Fibroblast of lung (primary cell): Measurements from ENCODE around the gene SYTL3. TPM values are rescaled to one million over a fixed set of nuclear protein-coding genes. Genes with fewer than 3 reads are reported as not detected.
A peak's percentile ranks its signal among the peaks of the same experiment; 100 is the strongest.

Source experiments
- DNase-seq, 2 donors: peaks; one replicate each; pipeline versions ENCODE4 v3.0.0 to v3.0.0-alpha.2; 2010; ENCODE audit warnings: low read depth in 2 of 2
- H2AFZ ChIP-seq: 2 replicates; pipeline ENCODE4 v1.5.1; 2012; ENCODE audit warnings: low read length, control low read depth, inconsistent platforms
- H3K27ac ChIP-seq: 2 replicates; pipeline ENCODE4 v1.5.1; 2011; ENCODE audit warnings: low read length, control low read depth; ENCODE audit not compliant: insufficient read depth
- H3K27me3 ChIP-seq: 2 replicates; pipeline ENCODE4 v1.5.1; 2011; ENCODE audit warnings: mild to moderate bottlenecking, low read length; ENCODE audit not compliant: control insufficient read depth, insufficient read depth
- H3K36me3 ChIP-seq: 2 replicates; pipeline ENCODE4 v1.5.1; 2011; ENCODE audit warnings: low read length; ENCODE audit not compliant: control insufficient read depth, insufficient read depth
- H3K4me1 ChIP-seq: 2 replicates; pipeline ENCODE4 v1.5.1; 2011; ENCODE audit warnings: low read length; ENCODE audit not compliant: control insufficient read depth, insufficient read depth; ENCODE audit errors: extremely low read depth
- H3K4me2 ChIP-seq: 2 replicates; pipeline ENCODE4 v1.5.1; 2011; ENCODE audit warnings: low read length, control low read depth; ENCODE audit not compliant: insufficient read depth; ENCODE audit errors: extremely low read depth
- H3K4me3 ChIP-seq, 4 experiments: fragments of 200-600 bp in 1 of 4; sonication (generic) in 1 of 4; replicated peaks in 1 of 4; 2 replicates each; pipeline ENCODE4 v1.5.1; 2011 to 2016; ENCODE audit warnings: low read length in 4 of 4, low read depth in 3 of 4, mild to moderate bottlenecking in 3 of 4, control low read depth in 2 of 4, inconsistent platforms in 1 of 4, mixed read lengths in 1 of 4; ENCODE audit not compliant: insufficient read depth in 1 of 4; ENCODE audit errors: control extremely low read depth in 1 of 4
- H3K79me2 ChIP-seq: 2 replicates; pipeline ENCODE4 v1.5.1; 2012; ENCODE audit warnings: mild to moderate bottlenecking, low read length, inconsistent platforms; ENCODE audit not compliant: control insufficient read depth, insufficient read depth
- H3K9ac ChIP-seq: 2 replicates; pipeline ENCODE4 v1.5.1; 2011; ENCODE audit warnings: mild to moderate bottlenecking, low read length, control low read depth; ENCODE audit not compliant: insufficient read depth
- H3K9me3 ChIP-seq: 2 replicates; pipeline ENCODE4 v1.5.1; 2012; ENCODE audit warnings: low read depth, low read length; ENCODE audit not compliant: control insufficient read depth, insufficient read depth
- H4K20me1 ChIP-seq: 2 replicates; pipeline ENCODE4 v1.5.1; 2011; ENCODE audit warnings: low read length; ENCODE audit not compliant: control insufficient read depth, insufficient read depth; ENCODE audit errors: extremely low read depth
- CTCF ChIP-seq, 2 donors: IDR thresholded peaks in 1 of 2; conservative IDR thresholded peaks in 1 of 2; 1 replicate in 1 of 2; 2 replicates in 1 of 2; pipeline ENCODE4 v1.5.1; 2011 to 2012; ENCODE audit warnings: low read length in 2 of 2, control low read depth in 1 of 2, inconsistent platforms in 1 of 2, low read depth in 1 of 2, mild to moderate bottlenecking in 1 of 2
- EZH2 ChIP-seq: IDR thresholded peaks from 2 replicates; pipeline ENCODE4 v1.5.1; 2012; ENCODE audit warnings: low read length, control low read depth, mild to moderate bottlenecking; ENCODE audit errors: missing control alignments
- polyA plus RNA-seq, 2 donors: library from polyadenylated mRNA; depleted of rRNA in 1 of 2; stranded (reverse) in 1 of 2; unstranded in 1 of 2; fragments of >200 nt; gene quantifications; 2 replicates each; pipeline ENCODE4 v1.2.1, GENCODE V29; 2011 to 2012; ENCODE audit warnings: missing spikeins in 1 of 2
- total RNA-seq: library from RNA; depleted of rRNA; stranded (reverse); fragments of >200 nt; gene quantifications from 2 replicates; pipeline ENCODE4 v1.2.1, GENCODE V29; 2014

SYTL3 gene
- total and polyA plus RNA-seq, 2 donors (not counting 1 experiment from before 2014, with no cell fraction given), result 0.76 to 4.6 TPM

- Histone ChIP-seq H3K4me3 (no peak overlapping the region), H3K4me1 (peaks cover 8% of the 10 kb centered on the region), H3K36me3 (no peaks in the 10 kb centered on the region), H3K27me3 (no peaks in the 10 kb centered on the region), H4K20me1 (no peaks in the 10 kb centered on the region), H3K9ac (no peak overlapping the region), H3K9me3 (no peaks in the 10 kb centered on the region), H3K27ac (no peak overlapping the region), H3K4me2 (no peak overlapping the region), H2AFZ (no peak overlapping the region), H3K79me2 (no peaks in the 10 kb centered on the region)
- no peak for DNase-seq
- no peak for TF ChIP-seq CTCF (conservative IDR thresholded peaks at IDR 0.05 in 1 of 2, IDR thresholded peaks at IDR 0.05 in 1 of 2; ENCODE audit: low read depth in 1 of 2, low read length in 2 of 2)
- TF ChIP-seq EZH2, result no peak
These were observed 53.4 kb downstream of the SYTL3 start for GRCh38 chr6:158703111-158703836.

GRCh38 chr6:158703837-158704822 lies 54.3 kb downstream of the SYTL3 start:
- Histone ChIP-seq H4K20me1 (no peaks in the 10 kb centered on the region), H3K4me1 (peaks cover 6% of the 10 kb centered on the region), H3K9ac (peak overlapping the region; percentile 1), H3K27me3 (no peaks in the 10 kb centered on the region), H3K27ac (no peak overlapping the region), H2AFZ (peak overlapping the region; percentile 85), H3K36me3 (no peaks in the 10 kb centered on the region), H3K4me3 (peak overlapping the region; percentile 28 to 59 (median 45)), H3K9me3 (no peaks in the 10 kb centered on the region), H3K4me2 (peak overlapping the region; percentile 96), H3K79me2 (no peaks in the 10 kb centered on the region)
- DNase-seq, result peak; percentile 36 to 63
- TF ChIP-seq CTCF (conservative IDR thresholded peaks at IDR 0.05 in 1 of 2, IDR thresholded peaks at IDR 0.05 in 1 of 2; ENCODE audit: low read depth in 1 of 2, low read length in 2 of 2), result peak; percentile 84 to 94
- TF ChIP-seq EZH2, result no peak

- DNase-seq, result no peak
- no peaks in the 10 kb centered on the region for H3K9me3 ChIP-seq
- no peaks in the 10 kb centered on the region for H3K79me2 ChIP-seq
- H2AFZ ChIP-seq, result no peak overlapping the region
- H3K27me3 ChIP-seq, result no peaks in the 10 kb centered on the region
- no peak overlapping the region for H3K27ac ChIP-seq
- no peak overlapping the region for H3K4me3 ChIP-seq
- H3K9ac ChIP-seq, result no peak overlapping the region
- H3K4me2 ChIP-seq, result no peak overlapping the region
- TF ChIP-seq CTCF (conservative IDR thresholded peaks at IDR 0.05 in 1 of 2, IDR thresholded peaks at IDR 0.05 in 1 of 2; ENCODE audit: low read depth in 1 of 2, low read length in 2 of 2) (no peak), EZH2 (no peak)
- H3K4me1 ChIP-seq, result peaks cover 6% of the 10 kb centered on the region
- no peaks in the 10 kb centered on the region for H3K36me3 ChIP-seq
- H4K20me1 ChIP-seq, result no peaks in the 10 kb centered on the region
These were observed 55.7 kb downstream of the SYTL3 start for GRCh38 chr6:158705386-158706126.
